Vagina (tissue), 2 donors: ENCODE measurements around the gene RPA3. TPM values are rescaled to one million over a fixed set of nuclear protein-coding genes. Genes with fewer than 3 reads are reported as not detected.

Experiments used
- DNase-seq, 2 donors: peaks; one replicate each; pipeline ENCODE4 v3.0.0-alpha.2; 2017; ENCODE audit errors: extremely low spot score in 2 of 2
- H3K27ac ChIP-seq: fragments of 200-600 bp; sonication (generic); one replicate; pipeline ENCODE4 v1.5.1; 2019
- H3K27me3 ChIP-seq: fragments of 200-600 bp; sonication (generic); one replicate; pipeline ENCODE4 v1.5.1; 2019
- H3K36me3 ChIP-seq, 2 donors: fragments of 200-600 bp; sonication (generic); one replicate each; pipeline ENCODE4 v1.5.1; 2017 to 2019
- H3K4me1 ChIP-seq: fragments of 200-600 bp; sonication (generic); one replicate; pipeline ENCODE4 v1.5.1; 2019
- H3K4me3 ChIP-seq, 2 donors: fragments of 200-600 bp; sonication (generic); 1 replicate in 1 of 2; 2 replicates in 1 of 2; pipeline ENCODE4 v1.5.1; 2016 to 2019
- H3K9me3 ChIP-seq: fragments of 200-600 bp; sonication (generic); one replicate; pipeline ENCODE4 v1.5.1; 2019
- POLR2A ChIP-seq, 2 donors: fragments of 450-650 bp; IDR thresholded peaks; one replicate each; pipeline ENCODE4 v1.6.1; 2017; ENCODE audit warnings: antibody characterized with exemption in 2 of 2, mild to moderate bottlenecking in 2 of 2, moderate library complexity in 2 of 2
- POLR2AphosphoS5 ChIP-seq, 2 donors: sonication (generic); formaldehyde crosslinking; IDR thresholded peaks; one replicate each; pipeline ENCODE4 v1.9.0; 2017; ENCODE audit warnings: antibody characterized with exemption in 2 of 2, mild to moderate bottlenecking in 2 of 2, low read depth in 1 of 2; ENCODE audit not compliant: insufficient read depth in 1 of 2
- intact Hi-C: fragments of 100-400 bp; cut with DNase I; formaldehyde crosslinking; loops from one replicate; pipeline ENCODE4 v1.15.1; 2023
- total RNA-seq: library from RNA; depleted of rRNA; stranded (reverse); fragments of >200 nt; gene quantifications from one replicate; pipeline ENCODE4 v1.2.3, GENCODE V29; 2016
- TF ChIP-seq, protein P1 (sequence below), 3 experiments: fragments of 450-650 bp in 2 of 3; fragments of 200-600 bp in 1 of 3; sonication (generic) in 1 of 3; IDR thresholded peaks; one replicate each; pipeline ENCODE4 v1.5.1; 2017 to 2019; ENCODE audit warnings: antibody characterized with exemption in 3 of 3, mild to moderate bottlenecking in 2 of 3, moderate library complexity in 2 of 3

RPA3 gene
- total RNA-seq, 1 donor from 2014 or later, result 12.3 TPM

DNA sequence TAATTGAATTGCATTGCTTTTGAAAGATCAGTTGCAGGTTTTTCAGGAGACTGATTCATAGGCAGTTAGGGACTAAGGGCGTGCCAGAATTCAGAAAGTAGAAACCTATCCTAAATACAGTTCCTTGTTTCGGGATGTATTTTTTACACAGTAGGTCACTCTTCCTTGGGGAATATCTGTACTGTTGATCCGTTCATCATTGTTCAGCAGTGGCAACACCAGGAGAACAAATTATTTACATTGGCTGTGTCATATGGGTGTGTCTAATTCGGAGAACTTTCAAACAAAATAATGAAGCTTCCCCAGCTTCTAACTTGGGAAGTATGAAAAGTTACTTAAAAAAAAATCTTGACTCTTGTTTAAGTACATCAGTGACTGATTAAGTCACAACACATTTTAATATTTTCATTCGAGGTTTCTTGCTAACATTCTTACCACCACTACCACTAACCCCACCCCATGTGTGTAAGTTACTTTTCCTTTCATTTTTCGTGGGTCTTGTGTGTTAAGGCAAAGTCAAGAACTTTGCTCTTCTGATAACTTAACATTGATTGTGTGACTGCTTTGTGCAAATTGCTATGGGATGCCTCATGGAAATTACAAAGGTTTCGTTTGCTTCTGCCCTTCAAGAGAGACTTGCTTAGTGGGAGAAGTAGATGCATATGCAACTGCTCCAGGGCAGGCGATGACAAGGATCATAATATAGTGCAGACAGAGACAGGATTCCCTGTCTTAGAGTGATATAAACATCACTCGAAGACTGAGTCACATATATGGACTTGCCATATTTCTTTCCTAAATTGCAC lies 43.8 kb upstream of the RPA3 start:
- DNase-seq, result no peak
- TF ChIP-seq POLR2A (IDR thresholded peaks at IDR 0.05) (no peak), POLR2AphosphoS5 (IDR thresholded peaks at IDR 0.05; ENCODE audit: insufficient read depth in 1 of 2, low read depth in 1 of 2) (peak in 1 of 2 donors; percentile 63)
- peaks cover 12% of the 10 kb centered on the region for H3K4me1 ChIP-seq
- H3K9me3 ChIP-seq, result no peaks in the 10 kb centered on the region
- peak overlapping the region; percentile 78 for H3K27ac ChIP-seq
- peak overlapping the region; percentile 38 to 39 for H3K4me3 ChIP-seq
- intact Hi-C loops, result no loop called here
- H3K36me3 ChIP-seq, result no peaks in the 10 kb centered on the region
- H3K27me3 ChIP-seq, result no peaks in the 10 kb centered on the region

DNA sequence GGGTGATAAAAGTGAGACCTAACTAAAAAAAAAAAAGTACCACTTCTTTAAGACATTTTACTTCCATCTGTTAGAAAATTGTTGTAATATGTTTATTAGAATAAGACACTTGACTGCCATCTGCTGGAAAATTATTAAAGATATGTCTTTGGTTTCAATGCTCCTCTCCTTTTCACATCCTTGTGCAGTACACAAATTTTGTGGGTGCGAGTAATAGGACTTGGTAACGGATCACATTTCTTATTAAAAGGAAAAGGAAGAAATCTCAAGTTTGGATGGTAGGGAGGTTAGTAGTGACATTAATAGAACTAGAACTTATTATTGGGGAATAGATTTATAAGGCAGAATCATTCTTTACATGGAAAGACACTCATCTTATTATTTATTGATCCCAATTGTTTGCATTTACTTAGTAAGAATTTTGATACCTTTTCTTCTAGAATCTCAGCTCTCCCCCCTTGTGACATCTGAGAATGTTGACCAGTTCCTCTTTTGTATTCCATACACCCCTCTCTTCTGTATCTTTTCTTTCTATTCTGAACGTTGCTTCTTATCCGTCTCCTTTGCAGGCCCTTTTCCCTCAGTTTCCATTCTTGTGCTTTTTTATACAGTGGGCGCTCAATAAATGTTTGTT lies 43.0 kb upstream of the RPA3 start:
- Histone ChIP-seq H3K4me1 (peaks cover 12% of the 10 kb centered on the region), H3K36me3 (no peaks in the 10 kb centered on the region), H3K9me3 (no peaks in the 10 kb centered on the region), H3K4me3 (peak overlapping the region in 1 of 2 donors; percentile 39), H3K27ac (peak overlapping the region; percentile 78), H3K27me3 (no peaks in the 10 kb centered on the region)
- no peak for DNase-seq
- TF ChIP-seq, protein P1, sequence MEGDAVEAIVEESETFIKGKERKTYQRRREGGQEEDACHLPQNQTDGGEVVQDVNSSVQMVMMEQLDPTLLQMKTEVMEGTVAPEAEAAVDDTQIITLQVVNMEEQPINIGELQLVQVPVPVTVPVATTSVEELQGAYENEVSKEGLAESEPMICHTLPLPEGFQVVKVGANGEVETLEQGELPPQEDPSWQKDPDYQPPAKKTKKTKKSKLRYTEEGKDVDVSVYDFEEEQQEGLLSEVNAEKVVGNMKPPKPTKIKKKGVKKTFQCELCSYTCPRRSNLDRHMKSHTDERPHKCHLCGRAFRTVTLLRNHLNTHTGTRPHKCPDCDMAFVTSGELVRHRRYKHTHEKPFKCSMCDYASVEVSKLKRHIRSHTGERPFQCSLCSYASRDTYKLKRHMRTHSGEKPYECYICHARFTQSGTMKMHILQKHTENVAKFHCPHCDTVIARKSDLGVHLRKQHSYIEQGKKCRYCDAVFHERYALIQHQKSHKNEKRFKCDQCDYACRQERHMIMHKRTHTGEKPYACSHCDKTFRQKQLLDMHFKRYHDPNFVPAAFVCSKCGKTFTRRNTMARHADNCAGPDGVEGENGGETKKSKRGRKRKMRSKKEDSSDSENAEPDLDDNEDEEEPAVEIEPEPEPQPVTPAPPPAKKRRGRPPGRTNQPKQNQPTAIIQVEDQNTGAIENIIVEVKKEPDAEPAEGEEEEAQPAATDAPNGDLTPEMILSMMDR (IDR thresholded peaks at IDR 0.05), result peak; percentile 7 to 25 (median 9)
- TF ChIP-seq POLR2A (IDR thresholded peaks at IDR 0.05), result no peak
- intact Hi-C loops, result no loop called here

DNA sequence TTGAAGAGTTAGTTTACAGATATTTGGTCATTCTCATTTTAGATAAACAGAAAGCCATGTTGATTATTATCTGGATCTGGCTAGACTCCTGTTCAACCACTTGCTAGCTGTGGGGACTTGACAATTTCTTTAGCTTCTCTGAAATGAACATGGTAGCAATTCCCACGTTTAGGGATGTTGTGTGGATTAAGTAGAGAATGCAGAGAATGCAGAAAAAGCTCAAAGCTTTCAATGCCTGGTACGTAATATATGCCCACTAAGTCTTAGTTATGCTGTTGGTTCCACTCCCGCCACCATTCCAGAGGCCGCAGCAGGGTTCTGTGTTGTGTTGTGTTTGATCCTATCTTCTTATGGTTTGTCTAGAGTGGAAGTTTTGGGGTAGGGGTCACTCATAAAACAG lies 39.2 kb upstream of the RPA3 start:
- H3K27me3 ChIP-seq, result no peaks in the 10 kb centered on the region
- TF ChIP-seq, protein P1 (IDR thresholded peaks at IDR 0.05), result no peak
- TF ChIP-seq POLR2A (IDR thresholded peaks at IDR 0.05) (no peak), POLR2AphosphoS5 (IDR thresholded peaks at IDR 0.05; ENCODE audit: insufficient read depth in 1 of 2, low read depth in 1 of 2) (no peak)
- no peak overlapping the region for H3K27ac ChIP-seq
- no peaks in the 10 kb centered on the region for H3K9me3 ChIP-seq
- no peak overlapping the region for H3K4me3 ChIP-seq
- no peaks in the 10 kb centered on the region for H3K36me3 ChIP-seq
- peaks cover 7% of the 10 kb centered on the region for H3K4me1 ChIP-seq
- intact Hi-C loops, result no loop called here
- no peak for DNase-seq

DNA sequence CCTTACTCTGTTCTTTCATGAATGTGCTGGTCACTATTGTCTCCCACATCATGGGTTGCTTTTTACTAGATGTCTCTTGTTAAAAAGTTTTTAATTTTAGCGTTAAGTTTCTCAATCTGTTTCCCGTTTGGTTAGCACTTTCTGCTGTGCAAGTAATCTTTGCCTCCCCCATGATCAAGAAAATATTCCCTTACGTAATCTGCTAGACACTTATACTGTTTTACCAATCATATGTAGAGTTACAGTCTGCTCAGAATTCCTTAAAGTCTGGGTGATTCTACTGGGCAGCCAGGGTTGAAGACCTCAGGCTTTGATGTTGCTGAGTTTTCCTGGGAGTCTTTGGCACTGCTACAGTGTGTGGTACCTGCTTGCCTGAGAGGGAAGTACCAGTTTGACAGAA lies 38.2 kb upstream of the RPA3 start:
- TF ChIP-seq POLR2AphosphoS5 (IDR thresholded peaks at IDR 0.05; ENCODE audit: insufficient read depth in 1 of 2, low read depth in 1 of 2) (no peak), POLR2A (IDR thresholded peaks at IDR 0.05) (no peak)
- TF ChIP-seq, protein P1 (IDR thresholded peaks at IDR 0.05), result no peak
- Histone ChIP-seq H3K27ac (no peak overlapping the region), H3K4me3 (no peak overlapping the region), H3K27me3 (no peaks in the 10 kb centered on the region), H3K36me3 (no peaks in the 10 kb centered on the region), H3K4me1 (peaks cover 3% of the 10 kb centered on the region), H3K9me3 (no peaks in the 10 kb centered on the region)
- no peak for DNase-seq
- intact Hi-C loops, result no loop called here

DNA sequence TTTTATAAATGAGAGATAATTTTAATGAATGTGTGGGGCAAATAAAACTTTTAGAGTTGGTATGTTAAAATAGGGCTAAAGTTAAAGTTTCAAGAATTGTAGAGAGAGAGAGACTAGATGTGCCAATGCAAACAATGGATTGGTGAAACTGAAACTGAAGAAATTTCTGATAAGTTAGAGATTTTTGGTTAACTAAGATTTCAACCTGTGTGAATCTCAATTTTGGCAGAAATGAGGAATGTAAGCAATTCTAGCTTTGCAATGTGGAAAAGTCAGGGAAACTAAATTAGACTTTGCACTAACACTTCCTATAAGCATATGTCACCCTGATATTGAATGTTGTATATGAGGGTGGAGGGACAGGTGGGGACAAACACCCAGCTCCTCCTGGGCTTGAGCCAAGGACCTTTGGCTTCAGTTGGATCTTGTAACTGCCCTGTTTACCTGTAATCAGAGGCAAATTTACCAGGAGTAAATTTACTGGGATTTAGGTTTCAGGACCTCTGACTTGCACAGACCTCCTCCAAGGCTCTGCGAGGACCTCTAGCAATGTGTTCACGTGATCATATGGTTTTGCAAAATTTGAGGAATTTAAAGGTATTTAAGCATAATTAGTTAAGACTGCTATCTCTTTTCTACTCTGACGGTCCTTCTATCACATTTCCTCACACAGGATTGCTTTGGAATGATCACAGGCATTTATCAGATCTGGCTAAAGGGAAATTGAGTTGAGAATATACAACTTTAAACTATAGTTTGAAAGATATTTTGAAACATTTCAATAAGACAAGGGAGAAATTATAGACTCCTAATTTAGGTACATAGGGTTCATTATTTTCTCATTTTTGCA lies 33.1 kb upstream of the RPA3 start:
- Histone ChIP-seq H3K9me3 (no peaks in the 10 kb centered on the region), H3K4me1 (peaks cover 3% of the 10 kb centered on the region), H3K36me3 (no peaks in the 10 kb centered on the region), H3K27ac (no peak overlapping the region), H3K4me3 (no peak overlapping the region), H3K27me3 (no peaks in the 10 kb centered on the region)
- no peak for TF ChIP-seq POLR2A (IDR thresholded peaks at IDR 0.05)
- TF ChIP-seq, protein P1 (IDR thresholded peaks at IDR 0.05), result no peak
- TF ChIP-seq POLR2AphosphoS5 (IDR thresholded peaks at IDR 0.05; ENCODE audit: insufficient read depth in 1 of 2, low read depth in 1 of 2), result no peak
- intact Hi-C loops, result no loop called here
- no peak for DNase-seq
